LNCaP clone FGC (cell line): Measurements from ENCODE around the gene COL4A6.
A peak's percentile ranks its signal among the peaks of the same experiment; 100 is the strongest.
"Not testable (repeated sequence)": the region's sequence is repeated elsewhere in the genome, so short reads cannot be mapped to it uniquely, and the experiment has no call there.

Experiments used
- DNase-seq: peaks from one replicate; pipeline ENCODE4 v3.0.0-alpha.2; 2011; ENCODE audit warnings: low read depth
- H3K4me3 ChIP-seq: 2 replicates; pipeline ENCODE4 v1.5.1; 2011; ENCODE audit warnings: mild to moderate bottlenecking, low read depth, low read length, control low read depth
- TF ChIP-seq, protein P1 (sequence below): IDR thresholded peaks from 2 replicates; pipeline ENCODE4 v1.5.1; 2012; ENCODE audit warnings: mild to moderate bottlenecking; ENCODE audit not compliant: control insufficient read depth, insufficient read depth; ENCODE audit errors: extremely low read depth

Gene COL4A6

DNA sequence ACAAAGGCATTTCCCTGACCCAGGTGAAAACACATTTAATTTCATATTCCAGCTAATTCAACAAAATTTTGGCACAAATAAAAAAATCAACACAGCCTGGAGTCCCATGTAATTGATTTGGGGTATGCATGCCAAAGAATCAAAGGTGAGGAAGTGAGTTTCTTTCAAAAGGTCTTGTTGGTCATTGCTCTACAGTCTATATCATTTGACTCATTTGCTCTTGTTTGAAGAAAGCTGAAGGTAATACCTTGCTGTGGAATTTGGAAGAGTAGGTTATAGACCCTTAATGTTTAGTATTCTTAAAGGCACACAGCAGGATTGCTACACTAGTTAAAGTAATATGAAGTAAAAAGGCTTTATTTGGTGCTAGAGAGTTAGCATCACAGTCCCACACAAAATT, 25.4 kb downstream of the COL4A6 start:
- DNase-seq: no peak
- TF ChIP-seq, protein P1, sequence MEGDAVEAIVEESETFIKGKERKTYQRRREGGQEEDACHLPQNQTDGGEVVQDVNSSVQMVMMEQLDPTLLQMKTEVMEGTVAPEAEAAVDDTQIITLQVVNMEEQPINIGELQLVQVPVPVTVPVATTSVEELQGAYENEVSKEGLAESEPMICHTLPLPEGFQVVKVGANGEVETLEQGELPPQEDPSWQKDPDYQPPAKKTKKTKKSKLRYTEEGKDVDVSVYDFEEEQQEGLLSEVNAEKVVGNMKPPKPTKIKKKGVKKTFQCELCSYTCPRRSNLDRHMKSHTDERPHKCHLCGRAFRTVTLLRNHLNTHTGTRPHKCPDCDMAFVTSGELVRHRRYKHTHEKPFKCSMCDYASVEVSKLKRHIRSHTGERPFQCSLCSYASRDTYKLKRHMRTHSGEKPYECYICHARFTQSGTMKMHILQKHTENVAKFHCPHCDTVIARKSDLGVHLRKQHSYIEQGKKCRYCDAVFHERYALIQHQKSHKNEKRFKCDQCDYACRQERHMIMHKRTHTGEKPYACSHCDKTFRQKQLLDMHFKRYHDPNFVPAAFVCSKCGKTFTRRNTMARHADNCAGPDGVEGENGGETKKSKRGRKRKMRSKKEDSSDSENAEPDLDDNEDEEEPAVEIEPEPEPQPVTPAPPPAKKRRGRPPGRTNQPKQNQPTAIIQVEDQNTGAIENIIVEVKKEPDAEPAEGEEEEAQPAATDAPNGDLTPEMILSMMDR: no peak
- no peak overlapping the region for H3K4me3 ChIP-seq

DNA sequence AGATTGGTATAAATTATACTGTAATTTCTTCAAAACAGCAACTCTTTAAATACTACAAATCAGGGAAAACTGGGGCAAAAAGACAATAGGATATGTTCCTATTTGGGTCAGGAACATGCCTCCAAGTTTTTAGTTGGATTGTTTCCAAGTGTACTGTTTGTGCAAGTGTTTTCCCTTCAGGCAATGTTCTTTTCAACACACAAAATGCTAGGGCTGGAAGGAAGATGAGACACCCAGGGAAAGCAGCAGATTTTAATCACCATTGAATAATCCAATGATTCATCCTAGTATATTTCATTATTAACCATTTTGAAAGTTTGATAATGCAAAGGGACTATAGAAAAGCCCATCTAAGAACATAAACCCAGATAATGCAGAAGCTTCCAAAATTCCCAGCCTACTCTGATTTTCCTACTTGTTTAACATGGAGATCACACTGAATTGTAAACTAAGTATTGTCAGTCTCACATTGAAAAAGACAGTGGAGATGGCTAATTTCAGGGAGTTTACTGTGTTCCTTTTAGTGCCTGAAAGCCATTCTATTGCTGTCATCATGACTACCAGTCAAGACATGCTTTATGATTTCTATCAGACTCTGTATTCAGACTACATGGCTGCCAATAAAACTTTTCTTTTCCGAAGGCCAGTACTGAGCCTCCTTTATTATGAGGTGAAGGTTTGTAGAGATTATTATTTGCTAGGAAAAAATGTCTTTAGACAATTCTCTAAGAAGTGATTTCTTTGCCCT, 38.6 kb downstream of the COL4A6 start:
- TF ChIP-seq, protein P1: no peak
- no peak overlapping the region for H3K4me3 ChIP-seq
- peak; percentile 23 for DNase-seq

DNA sequence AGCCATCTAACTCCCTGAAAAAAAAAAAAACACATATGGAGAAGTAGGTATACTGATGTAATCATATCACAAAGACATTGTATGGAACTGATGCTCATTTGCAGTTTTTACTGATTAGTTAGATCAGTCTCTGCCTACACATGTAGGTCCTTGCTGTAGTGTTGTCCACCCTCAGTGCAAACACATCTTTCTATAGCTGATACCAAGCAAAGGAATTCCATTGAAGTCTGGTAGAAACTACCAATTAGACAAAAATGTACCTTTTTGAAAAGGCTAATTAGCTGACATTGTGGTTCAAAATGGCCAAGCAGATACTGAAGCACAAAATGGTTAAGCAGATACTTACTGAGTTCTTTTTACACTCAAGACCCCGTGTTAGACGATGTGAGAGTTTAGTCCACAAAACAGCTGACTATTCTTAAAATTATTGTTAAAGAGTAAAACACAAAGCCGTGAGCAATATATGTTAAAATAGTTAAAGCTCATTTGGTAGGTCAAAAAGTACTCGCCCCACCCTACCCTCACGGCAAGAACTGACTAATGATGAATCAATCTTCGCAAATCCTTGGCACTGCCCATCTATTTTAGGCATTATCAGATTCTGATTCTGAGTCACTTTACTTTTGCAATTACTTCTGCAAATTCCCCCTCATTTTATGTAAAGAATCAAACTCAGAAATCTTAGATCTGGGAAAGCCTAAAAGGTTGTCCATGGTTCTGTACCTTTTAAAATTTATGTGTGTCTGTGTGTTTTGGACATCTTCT, 40.4 kb downstream of the COL4A6 start:
- TF ChIP-seq, protein P1: no peak
- no peak for DNase-seq
- no peak overlapping the region for H3K4me3 ChIP-seq

DNA sequence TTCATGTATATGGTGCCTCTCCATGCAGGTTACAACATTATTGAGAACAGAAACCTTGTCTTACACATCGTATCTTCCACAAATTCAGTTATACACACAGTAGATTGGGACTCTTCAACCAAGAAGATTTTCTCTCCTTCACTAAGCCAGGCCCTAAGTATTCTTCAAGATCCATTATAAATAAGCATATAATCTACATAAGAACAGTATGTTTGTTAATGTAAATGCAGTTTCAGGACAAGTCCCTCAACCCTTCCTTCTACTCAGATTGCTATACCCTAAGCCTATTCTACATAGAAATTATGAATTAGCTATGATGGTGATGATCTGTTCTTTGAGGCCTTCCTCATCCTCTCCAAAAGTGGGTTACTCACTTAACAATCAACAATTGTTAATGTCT, 41.2 kb downstream of the COL4A6 start:
- TF ChIP-seq, protein P1: no peak
- no peak for DNase-seq
- H3K4me3 ChIP-seq: no peak overlapping the region

DNA sequence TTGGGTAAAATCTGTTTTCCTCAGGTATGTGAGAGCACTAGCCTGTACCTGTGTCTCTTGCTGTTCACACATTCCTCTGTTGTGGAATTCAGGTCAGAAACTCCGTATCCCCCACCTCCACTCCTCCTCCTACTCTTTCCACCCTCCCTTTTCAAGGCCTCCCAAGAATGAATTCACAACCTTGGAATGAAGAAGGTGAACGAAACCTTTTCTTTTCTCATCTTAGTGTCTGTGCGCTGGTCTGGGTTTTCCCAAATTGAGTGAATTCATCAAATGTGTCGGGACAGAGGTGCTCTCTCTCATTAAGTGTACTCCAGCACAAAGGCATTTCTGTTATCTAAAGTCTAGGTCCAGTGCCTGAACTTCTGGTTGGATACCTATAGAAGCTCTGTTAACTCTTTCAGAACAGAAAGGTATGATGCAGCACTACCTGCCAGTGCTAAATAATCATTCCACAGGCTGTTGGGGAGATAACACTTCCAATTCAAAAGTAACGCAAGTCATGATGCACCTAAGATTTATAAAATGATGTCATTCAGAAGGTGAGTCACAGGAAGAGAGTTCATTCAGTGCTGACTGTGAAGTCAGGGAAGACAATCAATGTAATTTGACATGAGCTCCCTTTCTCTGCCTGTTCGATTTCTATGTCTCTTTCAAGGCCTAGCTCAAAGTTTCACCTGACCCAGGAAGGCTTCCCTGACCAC, 41.9 kb downstream of the COL4A6 start:
- TF ChIP-seq, protein P1: no peak
- no peak for DNase-seq
- H3K4me3 ChIP-seq: no peak overlapping the region

DNA sequence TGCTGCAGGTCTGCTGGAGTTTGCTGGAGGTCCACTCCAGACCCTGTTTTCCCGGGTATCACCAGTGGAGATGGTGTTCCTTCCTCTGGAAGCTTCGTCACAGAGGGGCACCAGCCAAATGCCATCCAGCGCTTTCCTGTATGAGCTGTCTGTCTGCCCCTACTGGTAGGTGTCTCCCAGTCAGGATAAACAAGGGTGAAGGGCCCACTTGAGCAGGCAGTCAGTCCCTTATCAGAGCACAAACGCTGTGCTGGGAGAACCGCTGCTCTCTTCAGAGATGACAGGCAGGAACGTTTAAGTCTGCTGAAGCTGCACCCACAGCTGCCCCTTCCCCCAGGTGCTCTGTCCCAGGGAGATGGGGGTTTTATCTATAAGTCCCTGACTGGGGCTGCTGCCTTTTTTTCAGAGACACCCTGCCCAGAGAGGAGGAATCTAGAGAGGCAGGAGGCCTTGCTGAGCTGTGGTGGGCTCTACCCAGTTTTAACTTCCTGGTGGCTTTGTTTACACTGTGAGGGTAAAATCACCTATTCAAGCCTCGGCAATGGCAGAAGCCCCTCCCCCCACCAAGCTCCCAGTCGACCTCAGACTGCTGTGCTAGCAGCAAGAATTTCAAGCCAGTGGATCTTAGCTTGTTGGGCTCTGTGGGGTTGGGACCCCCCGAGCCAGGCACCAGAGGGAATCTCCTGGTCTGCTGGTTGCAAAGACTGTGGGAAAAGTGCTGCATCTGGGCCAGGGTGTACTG, 47.1 kb downstream of the COL4A6 start:
- DNase-seq, H3K4me3 ChIP-seq: not testable (repeated sequence)

DNA sequence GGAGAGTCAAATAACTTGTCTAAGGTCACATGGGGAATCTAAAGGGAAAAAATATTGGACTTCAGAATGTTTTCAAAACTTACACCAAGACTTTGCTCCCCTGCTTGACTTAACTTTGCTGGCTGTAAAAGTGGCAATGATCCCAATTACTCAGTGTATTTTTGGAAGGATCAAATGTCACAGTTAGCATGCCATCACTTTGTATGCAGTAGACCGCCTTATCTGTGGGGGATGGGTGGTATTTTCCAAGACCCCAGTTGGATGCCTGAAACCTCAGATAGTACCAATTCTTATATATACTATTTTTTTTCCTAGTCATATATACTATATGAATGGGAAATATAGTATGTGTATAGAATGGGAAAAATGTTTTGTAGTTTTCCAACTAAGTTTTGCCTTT, 53.4 kb downstream of the COL4A6 start:
- no peak overlapping the region for H3K4me3 ChIP-seq
- TF ChIP-seq, protein P1: no peak
- DNase-seq: no peak
